HG03439 (cell line): ENCODE measurements around the gene ARSB.
"Not testable (repeated sequence)": the region's sequence is repeated elsewhere in the genome, so short reads cannot be mapped to it uniquely, and the experiment has no call there.

Experiments
- ATAC-seq: cut with Tn5 transposase; IDR thresholded peaks from one replicate; pipeline ENCODE4 v1.9.1; 2021; ENCODE audit warnings: mild to moderate bottlenecking, moderate library complexity; ENCODE audit not compliant: unreplicated experiment

Gene ARSB

GRCh38 chr5:78851891-78852290 lies 133.2 kb downstream of the ARSB start:
- not testable (repeated sequence) for ATAC-seq

- ATAC-seq: no peak
These were observed 139.6 kb downstream of the ARSB start for GRCh38 chr5:78845470-78845869.

- ATAC-seq: no peak
These were observed 141.7 kb downstream of the ARSB start for GRCh38 chr5:78843436-78843835.

- ATAC-seq: no peak
These were observed 143.3 kb downstream of the ARSB start for GRCh38 chr5:78841767-78842166.

GRCh38 chr5:78838753-78839152 lies 146.4 kb downstream of the ARSB start:
- no peak for ATAC-seq

- ATAC-seq: no peak
These were observed 147.3 kb downstream of the ARSB start for GRCh38 chr5:78837836-78838235.

GRCh38 chr5:78835176-78835575 lies 149.9 kb downstream of the ARSB start:
- no peak for ATAC-seq

GRCh38 chr5:78833284-78833683 lies 151.8 kb downstream of the ARSB start:
- ATAC-seq: no peak

- no peak for ATAC-seq
These were observed 154.5 kb downstream of the ARSB start for GRCh38 chr5:78830528-78831046.

- ATAC-seq: no peak
These were observed 155.1 kb downstream of the ARSB start for GRCh38 chr5:78829811-78830527.

- no peak for ATAC-seq
These were observed 157.4 kb downstream of the ARSB start for GRCh38 chr5:78827725-78828124.

GRCh38 chr5:78824831-78825281 lies 160.3 kb downstream of the ARSB start:
- no peak for ATAC-seq

GRCh38 chr5:78823196-78823595 lies 161.9 kb downstream of the ARSB start:
- no peak for ATAC-seq

- ATAC-seq: no peak
These were observed 163.5 kb downstream of the ARSB start for GRCh38 chr5:78821536-78822021.

GRCh38 chr5:78819707-78820106 lies 165.4 kb downstream of the ARSB start:
- ATAC-seq: no peak

GRCh38 chr5:78819166-78819565 lies 165.9 kb downstream of the ARSB start:
- no peak for ATAC-seq

GRCh38 chr5:78816143-78816765 lies 168.9 kb downstream of the ARSB start:
- ATAC-seq: no peak

GRCh38 chr5:78813906-78814530 lies 171.1 kb downstream of the ARSB start:
- no peak for ATAC-seq

- ATAC-seq: no peak
These were observed 171.8 kb downstream of the ARSB start for GRCh38 chr5:78813286-78813685.

GRCh38 chr5:78811866-78812265 lies 173.2 kb downstream of the ARSB start:
- ATAC-seq: no peak

- ATAC-seq: no peak
These were observed 173.8 kb downstream of the ARSB start for GRCh38 chr5:78811121-78811817.
